HEK293 (cell line): ENCODE measurements around the gene SMIM36.

Source experiments
- MYNN ChIP-seq: fragments of 450-650 bp; formaldehyde crosslinking; IDR thresholded peaks from 2 replicates; pipeline ENCODE4 v1.5.1; 2016; ENCODE audit warnings: missing biosample characterization, missing genetic modification characterization, borderline replicate concordance
- SP2 ChIP-seq: fragments of 450-650 bp; formaldehyde crosslinking; IDR thresholded peaks from 2 replicates; pipeline ENCODE4 v1.5.1; 2016; ENCODE audit warnings: missing biosample characterization, missing genetic modification characterization
- ZFP41 ChIP-seq: fragments of 450-650 bp; formaldehyde crosslinking; IDR thresholded peaks from 2 replicates; pipeline ENCODE4 v1.5.1; 2016; ENCODE audit warnings: missing biosample characterization, missing genetic modification characterization, borderline replicate concordance
- ZNF223 ChIP-seq: fragments of 450-650 bp; formaldehyde crosslinking; IDR thresholded peaks from 2 replicates; pipeline ENCODE4 v1.5.1; 2016; ENCODE audit warnings: missing biosample characterization, missing genetic modification characterization
- ZNF510 ChIP-seq: fragments of 450-650 bp; formaldehyde crosslinking; IDR thresholded peaks from 2 replicates; pipeline ENCODE4 v1.5.1; 2018; ENCODE audit warnings: mild to moderate bottlenecking, missing genetic modification characterization, missing biosample characterization; ENCODE audit not compliant: insufficient replicate concordance
- TF ChIP-seq, protein P1 (sequence below): fragments of 450-650 bp; IDR thresholded peaks from 2 replicates; pipeline ENCODE4 v1.5.1; 2018; ENCODE audit warnings: missing biosample characterization, missing genetic modification characterization
- TF ChIP-seq, protein P2 (sequence below): fragments of 450-650 bp; formaldehyde crosslinking; IDR thresholded peaks from 2 replicates; pipeline ENCODE4 v1.5.1; 2016; ENCODE audit warnings: missing biosample characterization, missing genetic modification characterization

DNA sequence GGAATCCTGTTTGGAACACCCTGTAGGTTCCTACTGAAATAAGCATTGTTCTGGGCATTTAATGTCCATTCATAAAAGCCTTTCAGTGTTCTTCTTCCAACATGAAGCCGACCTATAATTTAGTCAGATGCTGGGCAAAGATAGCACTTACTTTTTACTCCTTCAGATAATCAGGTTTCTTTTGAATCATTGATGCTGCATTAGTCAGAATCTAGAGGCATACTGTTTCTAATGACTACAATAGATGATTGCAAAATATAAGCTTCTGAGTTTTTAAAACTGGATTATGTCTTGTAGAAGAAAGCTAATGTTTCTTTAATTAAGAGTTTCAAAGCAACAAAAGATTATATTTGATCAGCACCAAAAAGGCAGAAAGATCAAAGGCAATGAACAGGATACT, 105.7 kb downstream of the SMIM36 start:
- TF ChIP-seq MYNN (tag by site-specific recombination) (no peak), ZFP41 (no peak), ZNF510 (no peak), ZNF223 (tag by site-specific recombination) (no peak), SP2 (no peak)
- TF ChIP-seq, protein P1, sequence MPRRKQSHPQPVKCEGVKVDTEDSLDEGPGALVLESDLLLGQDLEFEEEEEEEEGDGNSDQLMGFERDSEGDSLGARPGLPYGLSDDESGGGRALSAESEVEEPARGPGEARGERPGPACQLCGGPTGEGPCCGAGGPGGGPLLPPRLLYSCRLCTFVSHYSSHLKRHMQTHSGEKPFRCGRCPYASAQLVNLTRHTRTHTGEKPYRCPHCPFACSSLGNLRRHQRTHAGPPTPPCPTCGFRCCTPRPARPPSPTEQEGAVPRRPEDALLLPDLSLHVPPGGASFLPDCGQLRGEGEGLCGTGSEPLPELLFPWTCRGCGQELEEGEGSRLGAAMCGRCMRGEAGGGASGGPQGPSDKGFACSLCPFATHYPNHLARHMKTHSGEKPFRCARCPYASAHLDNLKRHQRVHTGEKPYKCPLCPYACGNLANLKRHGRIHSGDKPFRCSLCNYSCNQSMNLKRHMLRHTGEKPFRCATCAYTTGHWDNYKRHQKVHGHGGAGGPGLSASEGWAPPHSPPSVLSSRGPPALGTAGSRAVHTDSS (tag by site-specific recombination): no peak
- TF ChIP-seq, protein P2, sequence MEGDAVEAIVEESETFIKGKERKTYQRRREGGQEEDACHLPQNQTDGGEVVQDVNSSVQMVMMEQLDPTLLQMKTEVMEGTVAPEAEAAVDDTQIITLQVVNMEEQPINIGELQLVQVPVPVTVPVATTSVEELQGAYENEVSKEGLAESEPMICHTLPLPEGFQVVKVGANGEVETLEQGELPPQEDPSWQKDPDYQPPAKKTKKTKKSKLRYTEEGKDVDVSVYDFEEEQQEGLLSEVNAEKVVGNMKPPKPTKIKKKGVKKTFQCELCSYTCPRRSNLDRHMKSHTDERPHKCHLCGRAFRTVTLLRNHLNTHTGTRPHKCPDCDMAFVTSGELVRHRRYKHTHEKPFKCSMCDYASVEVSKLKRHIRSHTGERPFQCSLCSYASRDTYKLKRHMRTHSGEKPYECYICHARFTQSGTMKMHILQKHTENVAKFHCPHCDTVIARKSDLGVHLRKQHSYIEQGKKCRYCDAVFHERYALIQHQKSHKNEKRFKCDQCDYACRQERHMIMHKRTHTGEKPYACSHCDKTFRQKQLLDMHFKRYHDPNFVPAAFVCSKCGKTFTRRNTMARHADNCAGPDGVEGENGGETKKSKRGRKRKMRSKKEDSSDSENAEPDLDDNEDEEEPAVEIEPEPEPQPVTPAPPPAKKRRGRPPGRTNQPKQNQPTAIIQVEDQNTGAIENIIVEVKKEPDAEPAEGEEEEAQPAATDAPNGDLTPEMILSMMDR (tag by site-specific recombination): no peak
